Measurements from ENCODE around the gene BLM. TPM values are rescaled to one million over a fixed set of nuclear protein-coding genes. Genes with fewer than 3 reads are reported as not detected.
"Not testable (repeated sequence)": the region's sequence is repeated elsewhere in the genome, so short reads cannot be mapped to it uniquely, and the experiment has no call there.

The BLM gene
- 100 to 1,000 TPM in 1 of 2 donors, 10 to 100 TPM in 1; 90.9 to 101 TPM for total RNA-seq

GRCh38 chr15:90716976-90717821, at the start of gene BLM:
Gene BLM (plus strand): TSS chr15:90717346. CDS start chr15:90747393, 30,047 bp downstream.
- H3K36me3 Mint-ChIP-seq (ENCODE audit: insufficient read depth in 2 of 2): peaks cover 17 to 27% of the 10 kb centered on the region in 2 donors
- H3K4me3 Mint-ChIP-seq: peak within 1 kb of the TSS; percentile 90 to 100
- no peaks in the 10 kb centered on the region for H3K9me3 Mint-ChIP-seq
- ATAC-seq (replicated peaks in 1 of 2) (peak; percentile 100), DNase-seq (peak; percentile 95 to 96)
- no peaks in the 10 kb centered on the region for H3K27me3 Mint-ChIP-seq (ENCODE audit: low read depth)
- H3K27ac Mint-ChIP-seq: peak within 1 kb of the TSS; percentile 97
- H3K4me1 Mint-ChIP-seq (ENCODE audit: low read depth): peaks cover 32% of the 10 kb centered on the region

- not testable (repeated sequence) for H3K9me3 Mint-ChIP-seq; DNase-seq; ATAC-seq (replicated peaks in 1 of 2); H3K4me3 Mint-ChIP-seq; H3K27ac Mint-ChIP-seq
- Mint-ChIP-seq H3K36me3 (ENCODE audit: insufficient read depth in 2 of 2) (peaks cover 8 to 10% of the 10 kb centered on the region in 2 donors), H3K4me1 (ENCODE audit: low read depth) (peaks cover 38% of the 10 kb centered on the region), H3K27me3 (ENCODE audit: low read depth) (peaks cover 30% of the 10 kb centered on the region)
Observed at GRCh38 chr15:90667755-90668345, 49.3 kb upstream of the BLM start.

- H3K36me3 Mint-ChIP-seq (ENCODE audit: insufficient read depth in 2 of 2); ATAC-seq (replicated peaks in 1 of 2); H3K4me3 Mint-ChIP-seq; H3K27ac Mint-ChIP-seq; H3K27me3 Mint-ChIP-seq (ENCODE audit: low read depth); DNase-seq; H3K9me3 Mint-ChIP-seq: not testable (repeated sequence)
- H3K4me1 Mint-ChIP-seq (ENCODE audit: low read depth): peaks cover 20% of the 10 kb centered on the region
Observed at GRCh38 chr15:90670631-90671030, 46.5 kb upstream of the BLM start.

- ATAC-seq (replicated peaks in 1 of 2) (no peak), DNase-seq (no peak)
- Mint-ChIP-seq H3K9me3 (no peaks in the 10 kb centered on the region), H3K4me1 (ENCODE audit: low read depth) (peaks cover 14% of the 10 kb centered on the region), H3K4me3 (no peak overlapping the region), H3K36me3 (ENCODE audit: insufficient read depth in 2 of 2) (no peaks in the 10 kb centered on the region), H3K27ac (no peak overlapping the region), H3K27me3 (ENCODE audit: low read depth) (peaks cover 10% of the 10 kb centered on the region)
Observed at GRCh38 chr15:90671216-90671615, 45.9 kb upstream of the BLM start.

- ATAC-seq (replicated peaks in 1 of 2); H3K9me3 Mint-ChIP-seq; H3K4me3 Mint-ChIP-seq: not testable (repeated sequence)
Observed at GRCh38 chr15:90673357-90673756, 43.8 kb upstream of the BLM start.

GRCh38 chr15:90674476-90674875, 42.7 kb upstream of the BLM start:
- ATAC-seq (replicated peaks in 1 of 2) (no peak), DNase-seq (no peak)
- Mint-ChIP-seq H3K36me3 (ENCODE audit: insufficient read depth in 2 of 2) (peaks cover 0 to 4% of the 10 kb centered on the region in 2 donors), H3K27ac (no peak overlapping the region), H3K9me3 (no peaks in the 10 kb centered on the region), H3K27me3 (ENCODE audit: low read depth) (no peaks in the 10 kb centered on the region), H3K4me3 (no peak overlapping the region), H3K4me1 (ENCODE audit: low read depth) (peaks cover 22% of the 10 kb centered on the region)

More at GRCh38 chr15:90673357-90673756, 43.8 kb upstream of the BLM start:
- not testable (repeated sequence) for H3K27me3 Mint-ChIP-seq (ENCODE audit: low read depth); H3K36me3 Mint-ChIP-seq (ENCODE audit: insufficient read depth in 2 of 2); H3K27ac Mint-ChIP-seq; DNase-seq
- H3K4me1 Mint-ChIP-seq (ENCODE audit: low read depth): peaks cover 10% of the 10 kb centered on the region

- no peaks in the 10 kb centered on the region for H3K27me3 Mint-ChIP-seq (ENCODE audit: low read depth)
- no peaks in the 10 kb centered on the region for H3K9me3 Mint-ChIP-seq
- peaks cover 0 to 4% of the 10 kb centered on the region in 2 donors for H3K36me3 Mint-ChIP-seq (ENCODE audit: insufficient read depth in 2 of 2)
- no peak overlapping the region for H3K27ac Mint-ChIP-seq
- H3K4me3 Mint-ChIP-seq: no peak overlapping the region
- DNase-seq: no peak
- H3K4me1 Mint-ChIP-seq (ENCODE audit: low read depth): peaks cover 32% of the 10 kb centered on the region
- no peak for ATAC-seq (replicated peaks in 1 of 2)
Observed at GRCh38 chr15:90675464-90675863, 41.7 kb upstream of the BLM start.

GRCh38 chr15:90677807-90678790, 39.0 kb upstream of the BLM start:
- Mint-ChIP-seq H3K27ac (peak overlapping the region; percentile 48), H3K9me3 (no peaks in the 10 kb centered on the region), H3K4me1 (ENCODE audit: low read depth) (peaks cover 43% of the 10 kb centered on the region), H3K36me3 (ENCODE audit: insufficient read depth in 2 of 2) (peaks cover 0 to 4% of the 10 kb centered on the region in 2 donors), H3K27me3 (ENCODE audit: low read depth) (no peaks in the 10 kb centered on the region), H3K4me3 (peak overlapping the region; percentile 62 to 68)
- ATAC-seq (replicated peaks in 1 of 2) (peak; percentile 61 to 65), DNase-seq (peak in 1 of 2 donors; percentile 23)

GRCh38 chr15:90679959-90680358, 37.2 kb upstream of the BLM start:
- Mint-ChIP-seq H3K4me3 (no peak overlapping the region), H3K36me3 (ENCODE audit: insufficient read depth in 2 of 2) (peaks cover 0 to 4% of the 10 kb centered on the region in 2 donors), H3K27ac (no peak overlapping the region), H3K9me3 (no peaks in the 10 kb centered on the region), H3K4me1 (ENCODE audit: low read depth) (peaks cover 55% of the 10 kb centered on the region), H3K27me3 (ENCODE audit: low read depth) (peaks cover 7% of the 10 kb centered on the region)
- ATAC-seq (replicated peaks in 1 of 2): no peak
- no peak for DNase-seq

GRCh38 chr15:90680371-90680935, 36.7 kb upstream of the BLM start:
- Mint-ChIP-seq H3K4me3 (peak overlapping the region; percentile 8 to 32), H3K27ac (no peak overlapping the region), H3K27me3 (ENCODE audit: low read depth) (peaks cover 7% of the 10 kb centered on the region), H3K9me3 (no peaks in the 10 kb centered on the region), H3K4me1 (ENCODE audit: low read depth) (peaks cover 58% of the 10 kb centered on the region), H3K36me3 (ENCODE audit: insufficient read depth in 2 of 2) (peaks cover 0 to 4% of the 10 kb centered on the region in 2 donors)
- ATAC-seq (replicated peaks in 1 of 2): peak; percentile 68
- no peak for DNase-seq

- Mint-ChIP-seq H3K4me3 (no peak overlapping the region), H3K36me3 (ENCODE audit: insufficient read depth in 2 of 2) (peaks cover 0 to 4% of the 10 kb centered on the region in 2 donors), H3K27me3 (ENCODE audit: low read depth) (peaks cover 7% of the 10 kb centered on the region), H3K9me3 (no peaks in the 10 kb centered on the region), H3K27ac (no peak overlapping the region), H3K4me1 (ENCODE audit: low read depth) (peaks cover 64% of the 10 kb centered on the region)
- DNase-seq (no peak), ATAC-seq (replicated peaks in 1 of 2) (no peak)
Observed at GRCh38 chr15:90681056-90681455, 36.1 kb upstream of the BLM start.

GRCh38 chr15:90681480-90681879, 35.7 kb upstream of the BLM start:
- Mint-ChIP-seq H3K27me3 (ENCODE audit: low read depth) (peaks cover 7% of the 10 kb centered on the region), H3K27ac (no peak overlapping the region), H3K4me3 (no peak overlapping the region), H3K9me3 (no peaks in the 10 kb centered on the region), H3K4me1 (ENCODE audit: low read depth) (peaks cover 69% of the 10 kb centered on the region), H3K36me3 (ENCODE audit: insufficient read depth in 2 of 2) (peaks cover 0 to 4% of the 10 kb centered on the region in 2 donors)
- DNase-seq (no peak), ATAC-seq (replicated peaks in 1 of 2) (no peak)

Data from activated T-cell treated with anti-CD3 and anti-CD28 coated beads, Interleukin-2, amount 50 U/mL, for 72 hours (primary cell).